HG02678 (cell line): Measurements from ENCODE around the gene CD274.
"Not testable (repeated sequence)": the region's sequence is repeated elsewhere in the genome, so short reads cannot be mapped to it uniquely, and the experiment has no call there.

Experiments used
- ATAC-seq: cut with Tn5 transposase; IDR thresholded peaks from one replicate; pipeline ENCODE4 v1.9.1; 2021; ENCODE audit warnings: mild to moderate bottlenecking, moderate library complexity; ENCODE audit not compliant: unreplicated experiment

The CD274 gene

GRCh38 chr9:5493679-5494511 is 43.6 kb downstream of the CD274 start:
- peak; percentile 86 for ATAC-seq

- not testable (repeated sequence) for ATAC-seq
Measured at GRCh38 chr9:5494765-5495164, 44.4 kb downstream of the CD274 start.

GRCh38 chr9:5499157-5499556 is 48.8 kb downstream of the CD274 start:
- no peak for ATAC-seq

- no peak for ATAC-seq
Measured at GRCh38 chr9:5499889-5500398, 49.6 kb downstream of the CD274 start.

- no peak for ATAC-seq
Measured at GRCh38 chr9:5500441-5501235, 50.3 kb downstream of the CD274 start.

- no peak for ATAC-seq
Measured at GRCh38 chr9:5502553-5502952, 52.2 kb downstream of the CD274 start.

GRCh38 chr9:5509573-5509972 is 59.2 kb downstream of the CD274 start:
- ATAC-seq, result no peak

GRCh38 chr9:5510360-5510931 is 60.1 kb downstream of the CD274 start, which contains the start of gene PDCD1LG2:
TSS of gene PDCD1LG2 (plus strand) at chr9:5510531. CDS start at chr9:5522547, 12,016 bp downstream.
- ATAC-seq, result peak; percentile 74

- no peak for ATAC-seq
Measured at GRCh38 chr9:5510989-5511388, 60.6 kb downstream of the CD274 start.

- ATAC-seq, result no peak
Measured at GRCh38 chr9:5511476-5511875, 61.1 kb downstream of the CD274 start.

GRCh38 chr9:5511935-5512580 is 61.7 kb downstream of the CD274 start:
- ATAC-seq, result no peak

- no peak for ATAC-seq
Measured at GRCh38 chr9:5512658-5513452, 62.5 kb downstream of the CD274 start.

- no peak for ATAC-seq
Measured at GRCh38 chr9:5513966-5514616, 63.7 kb downstream of the CD274 start.

- no peak for ATAC-seq
Measured at GRCh38 chr9:5514617-5515260, 64.4 kb downstream of the CD274 start.

- no peak for ATAC-seq
Measured at GRCh38 chr9:5515261-5515650, 64.9 kb downstream of the CD274 start.

GRCh38 chr9:5516453-5517220 is 66.3 kb downstream of the CD274 start:
- ATAC-seq, result no peak

GRCh38 chr9:5518171-5518936 is 68.0 kb downstream of the CD274 start:
- ATAC-seq, result peak; percentile 59

- peak; percentile 37 for ATAC-seq
Measured at GRCh38 chr9:5518937-5519319, 68.6 kb downstream of the CD274 start.
